GM12892 (cell line): ENCODE data around the gene THAP4.

Experiments
- POLR2A ChIP-seq: IDR thresholded peaks from 2 replicates; pipeline ENCODE4 v1.6.1; 2011; ENCODE audit warnings: low read depth, low read length, control low read depth
- POLR2AphosphoS5 ChIP-seq: IDR thresholded peaks from 2 replicates; pipeline ENCODE4 v1.6.1; 2011; ENCODE audit warnings: low read depth, low read length, control low read depth
- TAF1 ChIP-seq: IDR thresholded peaks from 2 replicates; pipeline ENCODE4 v1.6.1; 2011; ENCODE audit warnings: low read depth, mild to moderate bottlenecking, control low read depth, low read length, borderline replicate concordance

DNA sequence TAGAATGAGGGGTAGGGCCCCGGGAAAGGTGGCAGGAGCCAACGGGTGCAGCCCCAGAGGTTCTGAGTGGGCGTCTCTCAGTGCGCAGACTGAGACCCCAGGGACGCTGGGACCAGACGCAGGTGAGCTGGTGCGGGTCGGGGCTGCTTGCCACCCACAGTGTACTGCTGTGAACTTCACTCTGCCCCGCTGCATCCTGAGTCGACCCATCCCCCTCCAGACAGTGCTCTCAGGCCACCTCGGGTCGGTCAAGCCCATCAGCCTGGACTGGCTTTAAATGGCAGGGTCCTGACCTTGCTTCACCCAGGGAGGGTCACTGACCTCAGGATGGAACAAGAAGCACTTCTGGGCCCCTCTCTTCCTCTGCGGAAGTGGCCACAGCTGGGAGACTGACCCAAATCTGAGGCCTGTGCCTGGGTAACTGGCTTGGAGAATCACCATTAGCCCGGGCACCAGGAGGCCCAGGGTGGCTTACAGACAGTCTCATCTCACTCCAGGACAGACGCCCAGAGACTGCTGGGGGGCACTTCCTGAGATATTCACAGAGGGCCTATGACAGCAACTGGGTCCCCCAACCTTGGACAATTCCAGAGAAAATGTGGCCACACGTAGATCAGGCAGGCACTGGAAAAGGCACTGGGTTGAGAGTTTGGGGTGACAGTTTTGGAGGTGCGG, 102.1 kb downstream of the THAP4 start:
- TF ChIP-seq POLR2AphosphoS5 (no peak), POLR2A (no peak), TAF1 (no peak)
